GM23338 (cell line): Measurements from ENCODE around the gene HDAC3.

Source experiments
- CREB1 ChIP-seq: fragments of 250-450 bp; sonication (Bioruptor Pico); IDR thresholded peaks from 2 replicates; pipeline ENCODE4 v1.5.0; 2020; ENCODE audit warnings: low read depth, mild to moderate bottlenecking, moderate library complexity
- ETS1 ChIP-seq: IDR thresholded peaks from 2 replicates; pipeline ENCODE4 v1.6.1; 2016; ENCODE audit warnings: antibody characterized with exemption
- EZH2 ChIP-seq: fragments of 200-600 bp; sonication (generic); IDR thresholded peaks from one replicate; pipeline ENCODE4 v1.8.0; 2017; ENCODE audit warnings: antibody characterized with exemption, mild to moderate bottlenecking, low read depth; ENCODE audit not compliant: unreplicated experiment
- EZH2phosphoT487 ChIP-seq: fragments of 200-600 bp; sonication (generic); IDR thresholded peaks from one replicate; pipeline ENCODE4 v1.8.1; 2018; ENCODE audit warnings: antibody characterized with exemption; ENCODE audit not compliant: unreplicated experiment
- JUNB ChIP-seq: IDR thresholded peaks from one replicate; pipeline ENCODE4 v1.6.1; 2016; ENCODE audit warnings: antibody characterized with exemption; ENCODE audit not compliant: unreplicated experiment
- NANOG ChIP-seq: IDR thresholded peaks from 2 replicates; pipeline ENCODE4 v1.6.1; 2016; ENCODE audit warnings: antibody characterized with exemption, borderline replicate concordance
- POLR2AphosphoS5 ChIP-seq: IDR thresholded peaks from 2 replicates; pipeline ENCODE4 v1.6.1; 2016; ENCODE audit warnings: antibody characterized with exemption, low read depth
- STAT1 ChIP-seq: IDR thresholded peaks from one replicate; pipeline ENCODE4 v1.6.1; 2016; ENCODE audit warnings: antibody characterized with exemption; ENCODE audit not compliant: unreplicated experiment
- ZNF114 ChIP-seq: fragments of 250-450 bp; sonication (Bioruptor Pico); IDR thresholded peaks from 2 replicates; pipeline ENCODE4 v1.5.0; 2020; ENCODE audit warnings: mild to moderate bottlenecking, moderate library complexity
- ZNF331 ChIP-seq: fragments of 250-450 bp; sonication (Bioruptor Pico); IDR thresholded peaks from 2 replicates; pipeline ENCODE4 v1.5.0; 2020; ENCODE audit warnings: low read depth, mild to moderate bottlenecking, moderate library complexity
- ZNF462 ChIP-seq: fragments of 250-450 bp; sonication (Bioruptor Pico); IDR thresholded peaks from 2 replicates; pipeline ENCODE4 v1.5.0; 2020; ENCODE audit warnings: mild to moderate bottlenecking, moderate library complexity
- TF ChIP-seq, protein P1 (sequence below): IDR thresholded peaks from one replicate; pipeline ENCODE4 v1.6.1; 2018; ENCODE audit warnings: antibody characterized with exemption; ENCODE audit not compliant: unreplicated experiment
- TF ChIP-seq, protein P2 (sequence below), 2 experiments: fragments of 200-600 bp in 1 of 2; sonication (generic) in 1 of 2; conservative IDR thresholded peaks; 2 replicates each; pipeline versions ENCODE4 v1.5.1 to v1.6.1; 2016 to 2017; ENCODE audit warnings: antibody characterized with exemption in 2 of 2, low read depth in 2 of 2, mild to moderate bottlenecking in 2 of 2, moderate library complexity in 1 of 2

- TF ChIP-seq CREB1 (no peak), EZH2 (no peak), JUNB (no peak), EZH2phosphoT487 (no peak), POLR2AphosphoS5 (no peak), NANOG (no peak), STAT1 (no peak), ETS1 (no peak), ZNF114 (CRISPR knock-in tag) (no peak), ZNF331 (no peak), ZNF462 (no peak)
- TF ChIP-seq, protein P1, sequence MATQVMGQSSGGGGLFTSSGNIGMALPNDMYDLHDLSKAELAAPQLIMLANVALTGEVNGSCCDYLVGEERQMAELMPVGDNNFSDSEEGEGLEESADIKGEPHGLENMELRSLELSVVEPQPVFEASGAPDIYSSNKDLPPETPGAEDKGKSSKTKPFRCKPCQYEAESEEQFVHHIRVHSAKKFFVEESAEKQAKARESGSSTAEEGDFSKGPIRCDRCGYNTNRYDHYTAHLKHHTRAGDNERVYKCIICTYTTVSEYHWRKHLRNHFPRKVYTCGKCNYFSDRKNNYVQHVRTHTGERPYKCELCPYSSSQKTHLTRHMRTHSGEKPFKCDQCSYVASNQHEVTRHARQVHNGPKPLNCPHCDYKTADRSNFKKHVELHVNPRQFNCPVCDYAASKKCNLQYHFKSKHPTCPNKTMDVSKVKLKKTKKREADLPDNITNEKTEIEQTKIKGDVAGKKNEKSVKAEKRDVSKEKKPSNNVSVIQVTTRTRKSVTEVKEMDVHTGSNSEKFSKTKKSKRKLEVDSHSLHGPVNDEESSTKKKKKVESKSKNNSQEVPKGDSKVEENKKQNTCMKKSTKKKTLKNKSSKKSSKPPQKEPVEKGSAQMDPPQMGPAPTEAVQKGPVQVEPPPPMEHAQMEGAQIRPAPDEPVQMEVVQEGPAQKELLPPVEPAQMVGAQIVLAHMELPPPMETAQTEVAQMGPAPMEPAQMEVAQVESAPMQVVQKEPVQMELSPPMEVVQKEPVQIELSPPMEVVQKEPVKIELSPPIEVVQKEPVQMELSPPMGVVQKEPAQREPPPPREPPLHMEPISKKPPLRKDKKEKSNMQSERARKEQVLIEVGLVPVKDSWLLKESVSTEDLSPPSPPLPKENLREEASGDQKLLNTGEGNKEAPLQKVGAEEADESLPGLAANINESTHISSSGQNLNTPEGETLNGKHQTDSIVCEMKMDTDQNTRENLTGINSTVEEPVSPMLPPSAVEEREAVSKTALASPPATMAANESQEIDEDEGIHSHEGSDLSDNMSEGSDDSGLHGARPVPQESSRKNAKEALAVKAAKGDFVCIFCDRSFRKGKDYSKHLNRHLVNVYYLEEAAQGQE: no peak
- TF ChIP-seq, protein P2, sequence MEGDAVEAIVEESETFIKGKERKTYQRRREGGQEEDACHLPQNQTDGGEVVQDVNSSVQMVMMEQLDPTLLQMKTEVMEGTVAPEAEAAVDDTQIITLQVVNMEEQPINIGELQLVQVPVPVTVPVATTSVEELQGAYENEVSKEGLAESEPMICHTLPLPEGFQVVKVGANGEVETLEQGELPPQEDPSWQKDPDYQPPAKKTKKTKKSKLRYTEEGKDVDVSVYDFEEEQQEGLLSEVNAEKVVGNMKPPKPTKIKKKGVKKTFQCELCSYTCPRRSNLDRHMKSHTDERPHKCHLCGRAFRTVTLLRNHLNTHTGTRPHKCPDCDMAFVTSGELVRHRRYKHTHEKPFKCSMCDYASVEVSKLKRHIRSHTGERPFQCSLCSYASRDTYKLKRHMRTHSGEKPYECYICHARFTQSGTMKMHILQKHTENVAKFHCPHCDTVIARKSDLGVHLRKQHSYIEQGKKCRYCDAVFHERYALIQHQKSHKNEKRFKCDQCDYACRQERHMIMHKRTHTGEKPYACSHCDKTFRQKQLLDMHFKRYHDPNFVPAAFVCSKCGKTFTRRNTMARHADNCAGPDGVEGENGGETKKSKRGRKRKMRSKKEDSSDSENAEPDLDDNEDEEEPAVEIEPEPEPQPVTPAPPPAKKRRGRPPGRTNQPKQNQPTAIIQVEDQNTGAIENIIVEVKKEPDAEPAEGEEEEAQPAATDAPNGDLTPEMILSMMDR (conservative IDR thresholded peaks at IDR 0.05; ENCODE audit: low read depth in 2 of 2): no peak
Measured at GRCh38 chr5:141636106-141636412, 590 bp downstream of the HDAC3 start.
